Glutamatergic neuron (in vitro differentiated cells): Measurements from ENCODE around the gene GRB7. TPM values are rescaled to one million over a fixed set of nuclear protein-coding genes. Genes with fewer than 3 reads are reported as not detected.

Source experiments
- DNase-seq: peaks from one replicate; pipeline ENCODE4 v3.0.0; 2022
- H3K27ac Mint-ChIP-seq: one replicate; pipeline ENCODE4 v1.8.0; 2020; ENCODE audit warnings: mild to moderate bottlenecking, mixed read lengths, inconsistent platforms; ENCODE audit not compliant: unreplicated experiment
- H3K27me3 Mint-ChIP-seq: one replicate; pipeline ENCODE4 v1.8.0; 2020; ENCODE audit warnings: mild to moderate bottlenecking, moderate library complexity, mixed read lengths, inconsistent platforms; ENCODE audit not compliant: unreplicated experiment
- H3K36me3 Mint-ChIP-seq: one replicate; pipeline ENCODE4 v1.8.0; 2020; ENCODE audit warnings: mild to moderate bottlenecking, mixed read lengths, inconsistent platforms; ENCODE audit not compliant: unreplicated experiment
- H3K4me1 Mint-ChIP-seq: one replicate; pipeline ENCODE4 v1.8.0; 2020; ENCODE audit warnings: mild to moderate bottlenecking, low read depth, mixed read lengths, inconsistent platforms; ENCODE audit not compliant: unreplicated experiment
- H3K4me3 Mint-ChIP-seq: one replicate; pipeline ENCODE4 v1.8.0; 2020; ENCODE audit warnings: mild to moderate bottlenecking, mixed read lengths, inconsistent platforms; ENCODE audit not compliant: unreplicated experiment
- H3K9me3 Mint-ChIP-seq: one replicate; pipeline ENCODE4 v1.8.0; 2020; ENCODE audit warnings: mild to moderate bottlenecking, moderate library complexity, mixed read lengths, inconsistent platforms; ENCODE audit not compliant: unreplicated experiment
- CTCF ChIP-seq: fragments of 200-600 bp; sonication (generic); IDR thresholded peaks from one replicate; pipeline ENCODE4 v1.5.0; 2021; ENCODE audit not compliant: partially characterized antibody, unreplicated experiment
- microRNA-seq: library from miRNA; unstranded; fragments of <30 nt; microRNA quantifications from one replicate; pipeline ENCODE4, GENCODE V29; 2020; ENCODE audit not compliant: unreplicated experiment
- total RNA-seq: library from RNA; stranded (reverse); fragmentation: NEBNext Ultra II Directional; extraction: Animal tissue kit (Norgen Biotek cat#: 25700); gene quantifications from one replicate; pipeline ENCODE4 v1.2.1, GENCODE V29; 2021; ENCODE audit not compliant: unreplicated experiment

The GRB7 gene
- total RNA-seq, 1 donor from 2014 or later, result not detected

GRCh38 chr17:39792526-39793221, 54.9 kb downstream of the GRB7 start:
- Mint-ChIP-seq H3K4me3 (no peak overlapping the region), H3K27ac (no peak overlapping the region), H3K27me3 (no peaks in the 10 kb centered on the region), H3K36me3 (no peaks in the 10 kb centered on the region), H3K4me1 (peaks cover 5% of the 10 kb centered on the region), H3K9me3 (no peaks in the 10 kb centered on the region)
- TF ChIP-seq CTCF, result no peak
- no peak for DNase-seq

GRCh38 chr17:39793301-39793872, 55.6 kb downstream of the GRB7 start:
- DNase-seq, result no peak
- H3K27ac Mint-ChIP-seq, result no peak overlapping the region
- peaks cover 5% of the 10 kb centered on the region for H3K4me1 Mint-ChIP-seq

GRCh38 chr17:39794249-39794970, 56.7 kb downstream of the GRB7 start:
- no peak for DNase-seq
- Mint-ChIP-seq H3K4me1 (peaks cover 5% of the 10 kb centered on the region), H3K9me3 (no peaks in the 10 kb centered on the region), H3K4me3 (no peak overlapping the region), H3K27me3 (peaks cover 3% of the 10 kb centered on the region), H3K36me3 (no peaks in the 10 kb centered on the region), H3K27ac (no peak overlapping the region)
- no peak for TF ChIP-seq CTCF

More at GRCh38 chr17:39793301-39793872, 55.6 kb downstream of the GRB7 start:
- Mint-ChIP-seq H3K27me3 (peaks cover 3% of the 10 kb centered on the region), H3K9me3 (no peaks in the 10 kb centered on the region), H3K36me3 (no peaks in the 10 kb centered on the region), H3K4me3 (no peak overlapping the region)
- no peak for TF ChIP-seq CTCF

Small RNA genes within 50 kb of the gene (microRNA-seq; reads per million reads assigned to microRNA genes)
- gene MIR4728, result 2.1 reads per million, percentile 13 among the genes with 10 or more reads in this experiment

Other genes starting within 250 kb of the GRB7 start
- gene NEUROD2, start 130.0 kb upstream of the GRB7 start, total RNA-seq, result 6.3 TPM
- not detected for gene PPP1R1B, start 111.0 kb upstream of the GRB7 start, total RNA-seq
- gene STARD3, start 100.8 kb upstream of the GRB7 start, total RNA-seq, result 48.0 TPM
- 2.3 TPM for gene TCAP, start 72.6 kb upstream of the GRB7 start, total RNA-seq
- not detected for gene PNMT, start 69.5 kb upstream of the GRB7 start, total RNA-seq
- gene PGAP3, start 49.9 kb upstream of the GRB7 start, total RNA-seq, result 10.7 TPM
- 14.5 TPM for gene ERBB2, start 37.9 kb upstream of the GRB7 start, total RNA-seq
- gene MIEN1, start 7.4 kb upstream of the GRB7 start, total RNA-seq, result 52.2 TPM
- gene IKZF3, start 126.4 kb downstream of the GRB7 start, total RNA-seq, result not detected
- gene ZPBP2, start 130.3 kb downstream of the GRB7 start, total RNA-seq, result not detected
- gene GSDMB, start 180.7 kb downstream of the GRB7 start, total RNA-seq, result 28.5 TPM
- gene ORMDL3, start 189.7 kb downstream of the GRB7 start, total RNA-seq, result 70.9 TPM
- not detected for gene LRRC3C, start 189.8 kb downstream of the GRB7 start, total RNA-seq
- gene GSDMA, start 225.1 kb downstream of the GRB7 start, total RNA-seq, result not detected
- 113 TPM for gene PSMD3, start 242.9 kb downstream of the GRB7 start, total RNA-seq